Measurements from ENCODE around the gene PNPLA2.

- no peak for TF ChIP-seq CTCF (conservative IDR thresholded peaks at IDR 0.05; ENCODE audit: low read length)
- TF ChIP-seq EZH2phosphoT487 (IDR thresholded peaks at IDR 0.05; ENCODE audit: borderline replicate concordance, low read depth, low read length) = no peak
These were observed 31.4 kb downstream of the PNPLA2 start for GRCh38 chr11:849951-850774.
